Ishikawa (cell line): ENCODE data around the gene LRP1.

Experiments
- CREB1 ChIP-seq: IDR thresholded peaks from 2 replicates; pipeline ENCODE4 v1.6.1; 2012; ENCODE audit warnings: low read depth
- EP300 ChIP-seq: IDR thresholded peaks from 2 replicates; pipeline ENCODE4 v1.6.1; 2012; ENCODE audit warnings: borderline replicate concordance
- MAX ChIP-seq: IDR thresholded peaks from 2 replicates; pipeline ENCODE4 v1.6.1; 2012
- RAD21 ChIP-seq: IDR thresholded peaks from 2 replicates; pipeline ENCODE4 v1.6.1; 2012; ENCODE audit warnings: low read depth
- REST ChIP-seq: IDR thresholded peaks from 2 replicates; pipeline ENCODE4 v1.6.1; 2012; ENCODE audit warnings: low read depth, mild to moderate bottlenecking
- TAF1 ChIP-seq: IDR thresholded peaks from 2 replicates; pipeline ENCODE4 v1.6.1; 2012; ENCODE audit warnings: low read depth, mild to moderate bottlenecking
- TCF12 ChIP-seq: IDR thresholded peaks from 2 replicates; pipeline ENCODE4 v1.6.1; 2012; ENCODE audit warnings: low read depth
- YY1 ChIP-seq: IDR thresholded peaks from 2 replicates; pipeline ENCODE4 v1.6.1; 2012; ENCODE audit warnings: low read depth

- TF ChIP-seq TCF12 = no peak
- no peak for TF ChIP-seq REST
- TF ChIP-seq TAF1 = no peak
- TF ChIP-seq CREB1 = no peak
- no peak for TF ChIP-seq EP300
- TF ChIP-seq RAD21 = no peak
- TF ChIP-seq MAX = no peak
- no peak for TF ChIP-seq YY1
Measured at GRCh38 chr12:57255916-57256315, 127.6 kb downstream of the LRP1 start.
